ENCODE data around the gene PKHD1.

GRCh38 chr6:52046456-52046855 lies 41.0 kb downstream of the PKHD1 start:
- no peak for TF ChIP-seq POLR2A (IDR thresholded peaks at IDR 0.05)
- TF ChIP-seq CTCF (IDR thresholded peaks at IDR 0.05): no peak

Measured in body of pancreas (tissue), 4 donors.